Neural progenitor cell (in vitro differentiated cells): ENCODE results near the gene COPB1.

Source experiments
- EZH2 ChIP-seq: fragments of 200-600 bp; sonication (generic); IDR thresholded peaks from 2 replicates; pipeline ENCODE4 v1.6.1; 2017; ENCODE audit warnings: antibody characterized with exemption, mild to moderate bottlenecking, moderate library complexity
- EZH2phosphoT487 ChIP-seq: fragments of 200-600 bp; sonication (generic); IDR thresholded peaks from 2 replicates; pipeline ENCODE4 v1.6.1; 2017; ENCODE audit warnings: antibody characterized with exemption

DNA sequence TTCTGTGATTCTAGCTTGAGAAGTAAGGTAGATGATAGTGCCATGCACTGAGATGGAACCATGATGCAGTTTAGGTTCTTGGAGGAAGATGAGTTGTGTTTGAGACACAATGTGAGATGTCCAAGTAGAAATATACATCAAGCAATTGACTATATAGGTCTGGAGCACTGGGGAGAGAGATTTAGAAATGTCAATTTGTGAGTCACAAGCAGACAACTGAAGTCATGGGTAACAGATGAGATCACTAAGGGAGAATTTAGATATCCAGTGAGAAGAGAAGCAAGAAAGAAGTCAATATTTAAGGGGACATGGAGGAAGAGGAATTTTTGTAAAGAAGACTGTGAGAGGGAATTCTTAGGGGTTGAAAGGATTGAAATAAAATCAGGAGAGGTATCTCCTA lies 75.5 kb downstream of the COPB1 start:
- TF ChIP-seq EZH2phosphoT487 (no peak), EZH2 (no peak)
